ENCODE measurements around the gene ANKFN1.

The ANKFN1 gene

DNA sequence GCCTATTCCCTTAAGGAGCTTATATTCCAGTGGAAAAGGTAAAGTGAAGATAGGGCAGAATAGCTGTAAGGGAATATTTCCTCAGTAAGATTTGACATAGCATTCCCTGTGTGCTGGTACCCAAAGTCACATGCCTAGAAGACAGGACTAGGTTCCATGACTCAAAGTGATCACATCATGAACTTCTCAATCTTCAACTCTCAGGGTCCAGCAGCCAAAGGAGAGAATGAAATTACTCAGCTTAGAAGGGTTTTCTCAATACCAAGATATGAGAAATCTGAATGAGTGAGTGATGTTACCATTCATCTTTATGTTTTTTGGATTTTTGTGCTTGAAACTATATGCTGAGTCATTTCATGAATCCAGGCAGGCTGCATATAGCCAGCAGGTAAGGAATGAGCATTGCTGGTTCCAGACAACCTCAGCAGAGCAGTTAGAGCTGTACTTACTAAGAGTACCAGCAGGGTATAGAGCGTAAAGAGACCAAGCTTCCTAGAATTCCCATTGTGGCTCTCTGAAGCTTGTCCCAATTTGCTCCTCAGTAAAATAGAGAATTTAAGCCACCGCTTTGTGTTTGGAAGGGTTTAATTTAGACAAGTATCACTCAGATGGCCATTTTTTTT is 91.1 kb downstream of the ANKFN1 start:
- intact Hi-C loops (cut with DNase I; ENCODE audit: low total_unique reads): no loop called here
- TF ChIP-seq, protein P1, sequence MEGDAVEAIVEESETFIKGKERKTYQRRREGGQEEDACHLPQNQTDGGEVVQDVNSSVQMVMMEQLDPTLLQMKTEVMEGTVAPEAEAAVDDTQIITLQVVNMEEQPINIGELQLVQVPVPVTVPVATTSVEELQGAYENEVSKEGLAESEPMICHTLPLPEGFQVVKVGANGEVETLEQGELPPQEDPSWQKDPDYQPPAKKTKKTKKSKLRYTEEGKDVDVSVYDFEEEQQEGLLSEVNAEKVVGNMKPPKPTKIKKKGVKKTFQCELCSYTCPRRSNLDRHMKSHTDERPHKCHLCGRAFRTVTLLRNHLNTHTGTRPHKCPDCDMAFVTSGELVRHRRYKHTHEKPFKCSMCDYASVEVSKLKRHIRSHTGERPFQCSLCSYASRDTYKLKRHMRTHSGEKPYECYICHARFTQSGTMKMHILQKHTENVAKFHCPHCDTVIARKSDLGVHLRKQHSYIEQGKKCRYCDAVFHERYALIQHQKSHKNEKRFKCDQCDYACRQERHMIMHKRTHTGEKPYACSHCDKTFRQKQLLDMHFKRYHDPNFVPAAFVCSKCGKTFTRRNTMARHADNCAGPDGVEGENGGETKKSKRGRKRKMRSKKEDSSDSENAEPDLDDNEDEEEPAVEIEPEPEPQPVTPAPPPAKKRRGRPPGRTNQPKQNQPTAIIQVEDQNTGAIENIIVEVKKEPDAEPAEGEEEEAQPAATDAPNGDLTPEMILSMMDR (IDR thresholded peaks at IDR 0.05): no peak
- no peaks in the 10 kb centered on the region for H3K27me3 ChIP-seq
- DNase-seq: no peak
- H3K36me3 ChIP-seq: no peaks in the 10 kb centered on the region
- no peak overlapping the region for H3K27ac ChIP-seq
- no peaks in the 10 kb centered on the region for H3K4me1 ChIP-seq
- no peaks in the 10 kb centered on the region for H3K9me3 ChIP-seq
- H3K4me3 ChIP-seq: no peak overlapping the region

DNA sequence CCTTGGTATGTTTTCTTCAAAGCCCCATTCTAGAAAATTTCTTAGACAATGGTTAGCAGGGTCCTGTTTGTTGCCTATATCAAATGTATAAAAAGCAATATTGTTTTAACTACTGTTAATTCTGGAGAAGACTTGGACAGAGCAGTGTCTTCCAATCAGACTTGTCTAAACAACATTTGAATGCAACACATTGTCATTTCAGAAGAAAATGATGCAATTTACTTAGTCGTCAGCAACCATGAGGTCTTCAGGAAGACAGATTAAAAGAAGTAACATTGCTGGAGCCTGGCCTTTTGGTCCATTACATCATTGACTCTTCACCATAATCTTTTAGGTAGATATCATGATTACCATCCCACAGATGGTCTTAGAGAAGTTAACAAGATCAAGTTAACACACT is 94.5 kb downstream of the ANKFN1 start:
- Histone ChIP-seq H3K36me3 (no peaks in the 10 kb centered on the region), H3K27ac (no peak overlapping the region), H3K4me3 (no peak overlapping the region), H3K9me3 (no peaks in the 10 kb centered on the region), H3K4me1 (no peaks in the 10 kb centered on the region), H3K27me3 (no peaks in the 10 kb centered on the region)
- DNase-seq: no peak
- TF ChIP-seq, protein P1 (IDR thresholded peaks at IDR 0.05): no peak
- intact Hi-C loops (cut with DNase I; ENCODE audit: low total_unique reads): no loop called here

- Histone ChIP-seq H3K27ac (no peak overlapping the region), H3K27me3 (no peaks in the 10 kb centered on the region), H3K9me3 (no peaks in the 10 kb centered on the region), H3K36me3 (no peaks in the 10 kb centered on the region), H3K4me1 (no peaks in the 10 kb centered on the region), H3K4me3 (no peak overlapping the region)
- TF ChIP-seq, protein P1 (IDR thresholded peaks at IDR 0.05): no peak
- no peak for DNase-seq
- intact Hi-C loops (cut with DNase I; ENCODE audit: low total_unique reads): no loop called here
Observed at GRCh38 chr17:56257075-56257474, 103.8 kb downstream of the ANKFN1 start.

DNA sequence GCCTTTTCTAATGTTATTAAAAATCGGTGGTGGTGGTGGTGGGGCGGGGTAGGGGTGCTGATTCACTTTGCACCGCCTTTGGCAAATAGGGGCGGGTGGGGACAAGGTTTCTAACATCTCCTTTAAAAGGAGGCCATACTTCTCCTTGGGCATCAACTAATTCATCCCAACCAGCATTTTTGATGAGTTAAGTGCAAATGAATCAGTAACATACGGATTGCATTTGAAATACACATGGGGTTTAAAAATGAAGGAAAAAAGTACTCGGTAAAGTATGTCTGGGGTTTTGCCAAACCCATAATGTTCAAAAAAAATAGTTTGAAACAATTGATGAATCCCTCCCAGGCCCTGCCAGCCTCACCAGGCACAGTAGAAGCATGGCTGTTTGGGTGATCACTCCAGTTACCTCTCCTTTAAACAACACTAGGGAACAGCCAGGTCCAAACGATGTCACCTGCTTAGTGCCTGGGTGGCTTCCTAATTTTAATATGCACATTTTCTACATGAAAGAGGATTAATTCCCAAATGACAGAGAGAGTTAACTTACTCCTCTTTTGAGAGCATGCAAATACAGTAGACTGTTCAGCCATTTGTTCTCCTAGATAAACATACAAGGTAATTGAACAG is 107.2 kb downstream of the ANKFN1 start:
- no peaks in the 10 kb centered on the region for H3K9me3 ChIP-seq
- DNase-seq: no peak
- TF ChIP-seq, protein P1 (IDR thresholded peaks at IDR 0.05): no peak
- intact Hi-C loops (cut with DNase I; ENCODE audit: low total_unique reads): no loop called here
- H3K27me3 ChIP-seq: no peaks in the 10 kb centered on the region
- H3K4me1 ChIP-seq: no peaks in the 10 kb centered on the region
- H3K36me3 ChIP-seq: no peaks in the 10 kb centered on the region
- no peak overlapping the region for H3K27ac ChIP-seq
- no peak overlapping the region for H3K4me3 ChIP-seq

- Histone ChIP-seq H3K27ac (no peak overlapping the region), H3K36me3 (no peaks in the 10 kb centered on the region), H3K4me3 (no peak overlapping the region), H3K9me3 (no peaks in the 10 kb centered on the region), H3K4me1 (no peaks in the 10 kb centered on the region), H3K27me3 (no peaks in the 10 kb centered on the region)
- intact Hi-C loops (cut with DNase I; ENCODE audit: low total_unique reads): no loop called here
- DNase-seq: no peak
- TF ChIP-seq, protein P1 (IDR thresholded peaks at IDR 0.05): no peak
Observed at GRCh38 chr17:56262803-56263202, 109.5 kb downstream of the ANKFN1 start.

Measured in tibial artery (tissue), 4 donors.